Heart right ventricle (tissue), 16 donors: ENCODE measurements around the gene KBTBD8. TPM values are rescaled to one million over a fixed set of nuclear protein-coding genes. Genes with fewer than 3 reads are reported as not detected.
A peak's percentile ranks its signal among the peaks of the same experiment; 100 is the strongest.

Experiments
- ATAC-seq, 8 donors: fragments of 200-7000 bp; cut with Tn5 transposase; one replicate each; pipeline ENCODE4 v1.9.1; 2020; ENCODE audit warnings: mild to moderate bottlenecking in 8 of 8, moderate library complexity in 8 of 8, moderate number of reproducible peaks in 1 of 8
- DNase-seq, 2 donors: peaks; one replicate each; pipeline ENCODE4 v3.0.0-alpha.2; 2020
- H3K27ac ChIP-seq, 10 donors: fragments of 200-600 bp; sonication (generic) in 2 of 10; one replicate each; pipeline versions ENCODE4 v1.5.0 to v1.8.0; 2020 to 2022; ENCODE audit warnings: mild to moderate bottlenecking in 3 of 10
- H3K27me3 ChIP-seq, 7 donors: fragments of 200-600 bp; one replicate each; pipeline ENCODE4 v1.8.0; 2021 to 2022; ENCODE audit warnings: mild to moderate bottlenecking in 2 of 7
- H3K36me3 ChIP-seq, 9 donors: fragments of 200-600 bp; sonication (generic) in 1 of 9; one replicate each; pipeline versions ENCODE4 v1.5.0 to v1.8.0; 2020 to 2022; ENCODE audit warnings: mild to moderate bottlenecking in 2 of 9
- H3K4me1 ChIP-seq, 9 donors: fragments of 200-600 bp; sonication (generic) in 1 of 9; one replicate each; pipeline versions ENCODE4 v1.5.0 to v1.8.0; 2020 to 2022; ENCODE audit warnings: mild to moderate bottlenecking in 4 of 9
- H3K4me3 ChIP-seq, 10 donors: fragments of 200-600 bp; sonication (generic) in 2 of 10; one replicate each; pipeline versions ENCODE4 v1.5.0 to v1.8.0; 2020 to 2022; ENCODE audit warnings: mild to moderate bottlenecking in 7 of 10, moderate library complexity in 2 of 10
- H3K9me3 ChIP-seq, 11 donors: fragments of 200-600 bp in 10 of 11; sonication (generic) in 2 of 11; one replicate each; pipeline versions ENCODE4 v1.5.0 to v1.8.0; 2013 to 2022; ENCODE audit warnings: mild to moderate bottlenecking in 2 of 11, control low read depth in 1 of 11, moderate library complexity in 1 of 11
- WGBS, 2 donors: extraction: QIAGEN DNeasy Blood & Tissue Kit; methylation state at CpG; one replicate each; pipeline ENCODE4 v1.1.7; 2013; ENCODE audit warnings: inconsistent platforms in 1 of 2; 5-methylcytosine and 5-hydroxymethylcytosine counted together
- intact Hi-C, 10 donors: fragments of 100-400 bp; cut with DNase I; formaldehyde crosslinking; loops; one replicate each; pipeline versions ENCODE4 v1.11.1 to v1.14.2; 2022
- polyA plus RNA-seq, 2 donors: library from polyadenylated mRNA; stranded (reverse); fragments of 200-250 nt; gene quantifications; one replicate each; pipeline ENCODE4 v1.2.3, GENCODE V29; 2013
- total RNA-seq, 10 donors: library from RNA; stranded (reverse); fragmentation: NEBNext Ultra II Directional in 3 of 10; extraction: Animal tissue kit (Norgen Biotek cat#: 25700) in 3 of 10; gene quantifications; one replicate each; pipeline versions ENCODE4 v1.2.1 to v1.2.4, GENCODE V29; 2021 to 2023
- TF ChIP-seq, protein P1 (sequence below), 9 donors: fragments of 200-600 bp; sonication (generic) in 2 of 9; IDR thresholded peaks; one replicate each; pipeline versions ENCODE4 v1.5.0 to v1.8.0; 2021 to 2022; ENCODE audit warnings: antibody characterized with exemption in 9 of 9, mild to moderate bottlenecking in 5 of 9, moderate library complexity in 1 of 9
- donor health status: Arrhythmogenic right ventricular cardiomyopathy.
- donor health status: ischemic (EF 13 %, LVEDD 7.1; RV severe dilation, severe dysfunction).
- donor health status: healthy with polysubstance abuse.
- donor health status: DM: no; HTN: yes; CAD: no.
- donor health status: DM: no; HTN: no; CAD: no.
- donor health status: ischemic (EF 25% LVEDD 6.9; RV normal size, moderate dysfunction).
- donor health status: ischemic (EF 25% LVEDD 5.7; RV mildly dilated, moderate dysfunction).
- donor health status: healthy.
- donor health status: DM: yes; HTN: yes; CAD: no.
- donor health status: Ischemic cardiomyopathy.
- donor health status: ischemic (EF 35%, LVEDD 5.7; RV mildly dilated, moderate dysfunction).
- donor health status: nonischemic (EF 11% LVEDD 7.7; RV severe dilation, severe dysfunction).
- donor health status: DM: yes; HTN: yes; CAD: no.
- donor health status: PGD.
- donor health status: ischemic (EF 29% LVEDD 5.4; RV normal size, mild dysfunction).
- donor health status: nonischemic (EF 23%, LVEDD 6.1; RV moderate dilation, normal function).

The KBTBD8 gene
- total and polyA plus RNA-seq, 12 donors, result 1.2 to 11.4 (median 4.5) TPM

- Histone ChIP-seq H3K27me3 (peaks cover 0 to 21% (median 0%) of the 10 kb centered on the region in 7 donors), H3K36me3 (no peaks in the 10 kb centered on the region), H3K9me3 (no peaks in the 10 kb centered on the region), H3K4me1 (peaks cover 0 to 28% (median 10%) of the 10 kb centered on the region in 9 donors), H3K27ac (no peak overlapping the region), H3K4me3 (no peak overlapping the region)
- DNase-seq (no peak), ATAC-seq (no peak)
- TF ChIP-seq, protein P1, sequence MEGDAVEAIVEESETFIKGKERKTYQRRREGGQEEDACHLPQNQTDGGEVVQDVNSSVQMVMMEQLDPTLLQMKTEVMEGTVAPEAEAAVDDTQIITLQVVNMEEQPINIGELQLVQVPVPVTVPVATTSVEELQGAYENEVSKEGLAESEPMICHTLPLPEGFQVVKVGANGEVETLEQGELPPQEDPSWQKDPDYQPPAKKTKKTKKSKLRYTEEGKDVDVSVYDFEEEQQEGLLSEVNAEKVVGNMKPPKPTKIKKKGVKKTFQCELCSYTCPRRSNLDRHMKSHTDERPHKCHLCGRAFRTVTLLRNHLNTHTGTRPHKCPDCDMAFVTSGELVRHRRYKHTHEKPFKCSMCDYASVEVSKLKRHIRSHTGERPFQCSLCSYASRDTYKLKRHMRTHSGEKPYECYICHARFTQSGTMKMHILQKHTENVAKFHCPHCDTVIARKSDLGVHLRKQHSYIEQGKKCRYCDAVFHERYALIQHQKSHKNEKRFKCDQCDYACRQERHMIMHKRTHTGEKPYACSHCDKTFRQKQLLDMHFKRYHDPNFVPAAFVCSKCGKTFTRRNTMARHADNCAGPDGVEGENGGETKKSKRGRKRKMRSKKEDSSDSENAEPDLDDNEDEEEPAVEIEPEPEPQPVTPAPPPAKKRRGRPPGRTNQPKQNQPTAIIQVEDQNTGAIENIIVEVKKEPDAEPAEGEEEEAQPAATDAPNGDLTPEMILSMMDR (IDR thresholded peaks at IDR 0.05), result no peak
- WGBS, 2 donors, result 57 to 62% methylated on average over 4 of the region's 4 CpGs
- intact Hi-C loops, result no loop called here
Observed at GRCh38 chr3:66996696-66997095, 1.4 kb upstream of the KBTBD8 start.

DNA sequence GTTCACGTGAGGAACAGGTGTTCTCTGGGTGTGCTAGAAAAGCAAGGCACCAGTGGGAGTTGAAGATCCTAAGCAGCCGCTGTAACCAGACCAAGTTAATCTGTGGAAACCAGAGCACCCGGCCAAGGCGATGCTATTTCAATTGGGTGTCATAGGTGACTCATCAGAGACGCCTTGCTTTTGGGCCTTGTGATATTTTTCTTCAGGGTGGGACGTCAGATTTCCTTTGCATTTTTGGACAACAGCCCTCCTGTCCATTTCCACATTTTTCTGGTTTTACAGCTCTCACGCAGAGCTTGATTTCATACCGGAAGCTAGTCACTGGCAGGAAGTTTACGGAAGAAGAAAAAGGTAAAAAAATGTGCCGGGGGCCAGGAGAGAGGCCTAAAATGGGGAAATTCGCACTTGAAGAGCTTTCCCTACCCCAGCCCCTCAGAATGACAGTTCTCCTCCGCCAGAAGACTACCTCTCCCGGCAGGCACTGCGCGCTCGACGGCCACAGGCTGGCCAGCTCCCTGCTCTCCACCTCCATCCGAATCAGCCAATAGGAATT, 471 bp upstream of the KBTBD8 start:
- Histone ChIP-seq H3K27ac (peak overlapping the region in 8 of 10 donors; percentile 12 to 81 (median 55)), H3K9me3 (no peaks in the 10 kb centered on the region), H3K4me1 (peaks cover 0 to 28% (median 10%) of the 10 kb centered on the region in 9 donors), H3K36me3 (no peaks in the 10 kb centered on the region), H3K27me3 (peaks cover 0 to 21% (median 0%) of the 10 kb centered on the region in 7 donors), H3K4me3 (peak overlapping the region in 9 of 10 donors; percentile 71 to 99 (median 88))
- TF ChIP-seq, protein P1 (IDR thresholded peaks at IDR 0.05), result no peak
- peak in 1 of 2 donors; percentile 17 for DNase-seq
- intact Hi-C loops, result no loop called here
- ATAC-seq, result peak in 4 of 8 donors; percentile 22 to 28 (median 27)
- 6% methylated on average over 18 of the region's 18 CpGs for WGBS, 2 donors

DNA sequence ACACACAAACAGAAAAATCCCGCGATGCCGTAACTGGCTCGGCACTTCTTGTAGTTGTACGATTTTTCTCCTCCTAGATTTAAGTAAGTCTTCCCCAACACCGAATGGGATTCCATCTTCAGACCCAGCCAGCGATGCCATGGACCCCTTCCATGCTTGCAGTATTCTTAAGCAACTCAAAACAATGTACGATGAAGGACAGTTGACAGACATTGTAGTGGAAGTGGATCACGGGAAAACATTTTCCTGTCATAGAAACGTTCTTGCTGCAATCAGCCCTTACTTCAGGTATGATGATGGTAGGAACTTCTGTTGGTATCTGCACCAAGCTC, 763 bp downstream of the KBTBD8 start:
- H3K9me3 ChIP-seq, result no peaks in the 10 kb centered on the region

GRCh38 chr3:67000009-67000408, 1.9 kb downstream of the KBTBD8 start:
- intact Hi-C loops, result no loop called here
- 62 to 66% methylated on average over 2 of the region's 2 CpGs for WGBS, 2 donors
- H3K4me3 ChIP-seq, result peak overlapping the region in 3 of 10 donors; percentile 83 to 88 (median 88)
- H3K27me3 ChIP-seq, result peaks cover 0 to 7% (median 0%) of the 10 kb centered on the region in 7 donors
- TF ChIP-seq, protein P1 (IDR thresholded peaks at IDR 0.05), result no peak
- no peak for DNase-seq
- peak in 1 of 8 donors; percentile 25 for ATAC-seq
- H3K4me1 ChIP-seq, result peaks cover 0 to 28% (median 10%) of the 10 kb centered on the region in 9 donors
- H3K27ac ChIP-seq, result peak overlapping the region in 6 of 10 donors; percentile 4 to 84 (median 78)
- peaks cover 0 to 18% (median 0%) of the 10 kb centered on the region in 9 donors for H3K36me3 ChIP-seq
- no peaks in the 10 kb centered on the region for H3K9me3 ChIP-seq

More for the DNA sequence above, 763 bp downstream of the KBTBD8 start:
- TF ChIP-seq, protein P1 (IDR thresholded peaks at IDR 0.05), result no peak
- Histone ChIP-seq H3K27ac (peak overlapping the region in 9 of 10 donors; percentile 44 to 84 (median 81)), H3K36me3 (peaks cover 0 to 9% (median 0%) of the 10 kb centered on the region in 9 donors), H3K27me3 (peaks cover 0 to 15% (median 0%) of the 10 kb centered on the region in 7 donors), H3K4me1 (peaks cover 0 to 28% (median 10%) of the 10 kb centered on the region in 9 donors), H3K4me3 (peak overlapping the region; percentile 58 to 99 (median 87))
- no peak for ATAC-seq
- DNase-seq, result no peak
- WGBS, 2 donors, result 1 to 2% methylated on average over 10 of the region's 10 CpGs
- intact Hi-C loops, result no loop called here
